Loucy (cell line): Measurements from ENCODE around the gene TTLL5.

Experiments used
- H2AFZ ChIP-seq: fragments of 200-600 bp; sonication (generic); 2 replicates; pipeline ENCODE4 v1.6.0; 2016; ENCODE audit warnings: antibody characterized with exemption, mild to moderate bottlenecking, low read length, moderate library complexity
- H3F3A ChIP-seq: fragments of 200-600 bp; 2 replicates; pipeline ENCODE4 v1.6.0; 2016; ENCODE audit warnings: antibody characterized with exemption, low read depth, mild to moderate bottlenecking
- H3K27me3 ChIP-seq: fragments of 200-600 bp; sonication (generic); 2 replicates; pipeline ENCODE4 v1.6.1; 2014; ENCODE audit warnings: low read length, mild to moderate bottlenecking; ENCODE audit not compliant: insufficient read depth, poor library complexity, severe bottlenecking
- H3K36me3 ChIP-seq: fragments of 200-600 bp; sonication (generic); 2 replicates; pipeline ENCODE4 v1.6.1; 2016; ENCODE audit warnings: low read length; ENCODE audit not compliant: insufficient read depth
- H3K4me1 ChIP-seq: fragments of 200-600 bp; sonication (generic); 2 replicates; pipeline ENCODE4 v1.5.1; 2014; ENCODE audit warnings: low read length, mild to moderate bottlenecking; ENCODE audit not compliant: insufficient read depth, poor library complexity, severe bottlenecking
- H3K4me2 ChIP-seq: fragments of 200-600 bp; sonication (generic); 2 replicates; pipeline ENCODE4 v1.6.0; 2014; ENCODE audit warnings: antibody characterized with exemption, low read length, low read depth, mild to moderate bottlenecking; ENCODE audit not compliant: poor library complexity, severe bottlenecking
- H3K4me3 ChIP-seq: fragments of 200-600 bp; sonication (generic); 2 replicates; pipeline ENCODE4 v1.5.1; 2014; ENCODE audit warnings: low read length, mild to moderate bottlenecking, mixed read lengths; ENCODE audit not compliant: poor library complexity, severe bottlenecking
- H3K79me2 ChIP-seq: fragments of 200-600 bp; sonication (generic); 2 replicates; pipeline ENCODE4 v1.6.1; 2014; ENCODE audit warnings: low read length; ENCODE audit not compliant: insufficient read depth
- H3K9ac ChIP-seq: fragments of 200-600 bp; sonication (generic); 2 replicates; pipeline ENCODE4 v1.6.0; 2014; ENCODE audit warnings: mild to moderate bottlenecking, low read depth, low read length, moderate library complexity; ENCODE audit not compliant: poor library complexity, severe bottlenecking
- H3K9me2 ChIP-seq: fragments of 200-600 bp; sonication (generic); replicated peaks from 2 replicates; pipeline ENCODE4 v1.6.1; 2016; ENCODE audit warnings: low read depth, low read length, mixed read lengths
- H3K9me3 ChIP-seq: fragments of 200-600 bp; sonication (generic); 2 replicates; pipeline ENCODE4 v1.6.1; 2014; ENCODE audit warnings: mild to moderate bottlenecking, antibody characterized with exemption, low read length, low read depth; ENCODE audit not compliant: insufficient read depth
- H4K20me1 ChIP-seq: fragments of 200-600 bp; sonication (generic); 2 replicates; pipeline ENCODE4 v1.6.0; 2014; ENCODE audit warnings: antibody characterized with exemption, low read length, mild to moderate bottlenecking; ENCODE audit not compliant: insufficient read depth, poor library complexity, severe bottlenecking
- EZH2phosphoT487 ChIP-seq: fragments of 200-600 bp; IDR thresholded peaks from 2 replicates; pipeline ENCODE4 v1.6.1; 2018; ENCODE audit warnings: antibody characterized with exemption, mild to moderate bottlenecking, moderate library complexity, borderline replicate concordance
- TF ChIP-seq, protein P1 (sequence below): fragments of 200-600 bp; sonication (generic); conservative IDR thresholded peaks from 2 replicates; pipeline ENCODE4 v1.5.1; 2014; ENCODE audit warnings: mild to moderate bottlenecking, antibody characterized with exemption, low read length

The TTLL5 gene

DNA sequence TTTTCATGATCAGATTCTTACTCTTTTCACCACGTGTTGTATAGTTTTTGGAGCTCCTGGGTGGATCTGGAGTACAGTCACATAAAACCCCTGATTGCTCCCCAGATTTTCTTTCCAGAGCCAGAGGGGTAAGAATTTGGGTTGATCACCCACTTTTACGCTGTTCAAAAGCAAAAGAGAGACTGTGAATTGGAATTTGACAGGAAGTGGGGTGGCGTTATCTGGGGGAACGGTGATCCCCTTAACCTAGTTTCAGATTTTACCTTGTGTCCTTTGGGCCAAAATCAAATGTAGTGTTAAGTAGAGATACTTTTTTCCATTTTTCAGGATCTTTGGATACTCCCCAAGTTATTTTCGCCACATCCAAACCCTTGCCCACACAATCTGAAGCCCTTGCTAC is 245.2 kb downstream of the TTLL5 start:
- TF ChIP-seq, protein P1, sequence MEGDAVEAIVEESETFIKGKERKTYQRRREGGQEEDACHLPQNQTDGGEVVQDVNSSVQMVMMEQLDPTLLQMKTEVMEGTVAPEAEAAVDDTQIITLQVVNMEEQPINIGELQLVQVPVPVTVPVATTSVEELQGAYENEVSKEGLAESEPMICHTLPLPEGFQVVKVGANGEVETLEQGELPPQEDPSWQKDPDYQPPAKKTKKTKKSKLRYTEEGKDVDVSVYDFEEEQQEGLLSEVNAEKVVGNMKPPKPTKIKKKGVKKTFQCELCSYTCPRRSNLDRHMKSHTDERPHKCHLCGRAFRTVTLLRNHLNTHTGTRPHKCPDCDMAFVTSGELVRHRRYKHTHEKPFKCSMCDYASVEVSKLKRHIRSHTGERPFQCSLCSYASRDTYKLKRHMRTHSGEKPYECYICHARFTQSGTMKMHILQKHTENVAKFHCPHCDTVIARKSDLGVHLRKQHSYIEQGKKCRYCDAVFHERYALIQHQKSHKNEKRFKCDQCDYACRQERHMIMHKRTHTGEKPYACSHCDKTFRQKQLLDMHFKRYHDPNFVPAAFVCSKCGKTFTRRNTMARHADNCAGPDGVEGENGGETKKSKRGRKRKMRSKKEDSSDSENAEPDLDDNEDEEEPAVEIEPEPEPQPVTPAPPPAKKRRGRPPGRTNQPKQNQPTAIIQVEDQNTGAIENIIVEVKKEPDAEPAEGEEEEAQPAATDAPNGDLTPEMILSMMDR = no peak

DNA sequence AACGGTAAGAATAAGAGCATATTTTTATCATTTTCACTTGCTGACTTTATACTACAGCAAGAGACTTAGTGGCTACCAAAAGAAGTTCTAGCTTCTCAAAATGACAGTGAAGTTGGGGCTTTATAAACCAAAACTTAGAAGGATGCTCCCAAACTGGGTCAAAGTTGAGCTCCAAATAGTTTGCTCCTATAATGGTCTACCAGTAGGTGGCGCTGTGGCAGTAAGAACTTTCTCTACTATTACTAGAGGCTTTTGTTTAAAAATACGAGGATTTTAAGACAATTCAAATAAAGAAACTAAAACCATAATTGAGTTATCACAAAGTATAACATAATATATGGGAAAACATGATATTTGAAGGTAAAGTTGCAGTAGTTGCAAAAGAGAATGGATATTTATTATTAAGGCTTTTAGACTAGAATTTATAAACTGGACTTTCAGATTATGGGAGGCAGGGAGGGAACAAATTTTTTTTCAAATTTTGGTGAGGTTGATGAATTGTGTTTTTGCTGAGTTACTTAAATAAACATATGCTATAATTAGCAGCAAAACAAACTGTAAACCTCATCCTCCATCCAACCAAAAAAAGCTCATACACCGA is 245.7 kb downstream of the TTLL5 start:
- no peak overlapping the region for H2AFZ ChIP-seq
- TF ChIP-seq, protein P1 = peak; percentile 97
- TF ChIP-seq EZH2phosphoT487 = no peak
- H3K9ac ChIP-seq = no peak overlapping the region
- H3K4me1 ChIP-seq = peaks cover 8% of the 10 kb centered on the region
- H3K4me2 ChIP-seq = no peak overlapping the region
- no peak overlapping the region for H3K4me3 ChIP-seq
- no peaks in the 10 kb centered on the region for H3K9me2 ChIP-seq
- H3K9me3 ChIP-seq = no peaks in the 10 kb centered on the region
- H3F3A ChIP-seq = no peaks in the 10 kb centered on the region
- H4K20me1 ChIP-seq = no peaks in the 10 kb centered on the region
- no peaks in the 10 kb centered on the region for H3K27me3 ChIP-seq
- peaks cover 6% of the 10 kb centered on the region; the same call in 1 of the 2 replicates for H3K36me3 ChIP-seq
- H3K79me2 ChIP-seq = no peaks in the 10 kb centered on the region

More for the DNA sequence above, 245.2 kb downstream of the TTLL5 start:
- H3K36me3 ChIP-seq = peaks cover 6% of the 10 kb centered on the region; the same call in 1 of the 2 replicates
- H4K20me1 ChIP-seq = no peaks in the 10 kb centered on the region
- no peak overlapping the region for H3K4me2 ChIP-seq
- H2AFZ ChIP-seq = no peak overlapping the region
- no peak overlapping the region for H3K4me3 ChIP-seq
- H3F3A ChIP-seq = no peaks in the 10 kb centered on the region
- peaks cover 8% of the 10 kb centered on the region for H3K4me1 ChIP-seq
- no peaks in the 10 kb centered on the region for H3K79me2 ChIP-seq
- no peaks in the 10 kb centered on the region for H3K9me3 ChIP-seq
- no peaks in the 10 kb centered on the region for H3K9me2 ChIP-seq
- no peak overlapping the region for H3K9ac ChIP-seq
- no peaks in the 10 kb centered on the region for H3K27me3 ChIP-seq

DNA sequence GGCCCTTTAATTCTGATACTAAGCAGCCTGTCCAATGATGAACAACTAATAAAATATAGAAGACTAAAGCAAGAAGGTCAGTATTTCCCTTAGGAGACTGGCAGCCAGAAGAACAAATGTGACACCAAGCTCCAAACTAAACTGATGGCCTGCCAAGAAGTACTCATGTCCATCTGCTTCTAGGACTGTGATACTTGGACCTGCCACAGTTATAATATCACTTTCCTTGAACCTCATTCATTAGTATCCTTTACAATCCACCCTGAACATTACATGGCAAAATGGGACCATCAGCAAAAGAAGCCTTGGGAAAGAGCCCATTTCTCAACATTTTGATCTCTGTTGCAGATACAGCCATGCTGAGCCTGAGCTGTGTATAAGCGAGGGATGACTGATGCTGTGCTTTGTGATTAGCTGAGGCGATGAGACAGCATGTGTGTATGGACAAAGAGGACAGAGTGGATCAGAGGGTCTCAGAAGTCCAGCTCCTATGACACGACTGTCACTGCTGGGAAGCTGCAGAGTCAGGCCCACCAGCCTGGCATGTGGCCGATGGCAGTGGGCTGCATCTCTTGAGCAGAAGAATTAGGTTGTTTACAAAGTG is 246.8 kb downstream of the TTLL5 start:
- Histone ChIP-seq H3K4me3 (no peak overlapping the region), H3K27me3 (no peaks in the 10 kb centered on the region), H2AFZ (no peak overlapping the region), H3F3A (no peaks in the 10 kb centered on the region), H4K20me1 (no peaks in the 10 kb centered on the region), H3K4me1 (peaks cover 8% of the 10 kb centered on the region), H3K9me2 (no peaks in the 10 kb centered on the region), H3K79me2 (no peaks in the 10 kb centered on the region), H3K4me2 (no peak overlapping the region), H3K36me3 (peaks cover 6% of the 10 kb centered on the region; the same call in 1 of the 2 replicates), H3K9me3 (no peaks in the 10 kb centered on the region), H3K9ac (no peak overlapping the region)
- TF ChIP-seq, protein P1 = no peak
- no peak for TF ChIP-seq EZH2phosphoT487
